IMR-90 (cell line): Measurements from ENCODE around the gene ACOXL. TPM values are rescaled to one million over a fixed set of nuclear protein-coding genes. Genes with fewer than 3 reads are reported as not detected.

ENCODE experiments used
- ATAC-seq: fragments of 200-7000 bp; cut with Tn5 transposase; 2 replicates; pipeline ENCODE4 v1.9.1; 2020; ENCODE audit warnings: low read depth, mild to moderate bottlenecking, moderate library complexity
- BruUV-seq: library from RNA; stranded (reverse); fragments of 400-500 nt; replicated peaks from 2 replicates; lab custom pipeline; 2021; lab: Mats Ljungman, UMichigan
- CTCF ChIA-PET: fragments of 300-600 bp; formaldehyde crosslinking; extraction: SDS; loops from one replicate; lab custom pipeline; 2021; ENCODE audit warnings: antibody characterized with exemption; lab: Yijun Ruan, JAX
- POLR2A ChIA-PET: fragments of 300-600 bp; sonication (Branson Sonifier 250); formaldehyde crosslinking; loops from one replicate; lab custom pipeline; 2022; ENCODE audit warnings: antibody characterized with exemption; ENCODE audit not compliant: unreplicated experiment; lab: Charles Lee
- DNase-seq: peaks from one replicate; pipeline ENCODE4 v3.0.0; 2013
- H2AFZ ChIP-seq: replicated peaks from 2 replicates; pipeline ENCODE3; 2013; ENCODE audit warnings: low read length, mild to moderate bottlenecking; ENCODE audit not compliant: poor library complexity
- H2AK5ac ChIP-seq: 2 replicates; pipeline ENCODE4 v1.6.1; 2013; ENCODE audit warnings: low read depth, low read length, inconsistent platforms
- H2AK9ac ChIP-seq: replicated peaks from 2 replicates; pipeline ENCODE3; 2013; ENCODE audit warnings: mild to moderate bottlenecking, low read depth, low read length, moderate library complexity; ENCODE audit not compliant: poor library complexity
- H2BK120ac ChIP-seq: 2 replicates; pipeline ENCODE4 v1.6.1; 2013; ENCODE audit warnings: low read depth, low read length, inconsistent platforms
- H2BK15ac ChIP-seq: 3 replicates; pipeline ENCODE4 v1.6.1; 2013; ENCODE audit warnings: low read depth, low read length, inconsistent platforms
- H2BK20ac ChIP-seq: 2 replicates; pipeline ENCODE4 v1.6.1; 2013; ENCODE audit warnings: low read depth, mild to moderate bottlenecking, inconsistent platforms, low read length, moderate library complexity
- H2BK5ac ChIP-seq: 2 replicates; pipeline ENCODE4 v1.6.1; 2013; ENCODE audit warnings: mild to moderate bottlenecking, low read depth, low read length, inconsistent platforms; ENCODE audit not compliant: poor library complexity, severe bottlenecking
- H3K14ac ChIP-seq: replicated peaks from 2 replicates; pipeline ENCODE4 v1.6.1; 2013; ENCODE audit warnings: low read depth, low read length, inconsistent platforms
- H3K18ac ChIP-seq: 2 replicates; pipeline ENCODE4 v1.6.1; 2013; ENCODE audit warnings: low read depth, low read length, control low read depth
- H3K23ac ChIP-seq: 2 replicates; pipeline ENCODE4 v1.6.1; 2013; ENCODE audit warnings: low read depth, low read length, inconsistent platforms
- H3K27ac ChIP-seq: 2 replicates; pipeline ENCODE4 v1.5.1; 2013; ENCODE audit warnings: mild to moderate bottlenecking, control low read depth, low read length; ENCODE audit not compliant: insufficient read depth
- H3K27me3 ChIP-seq: 2 replicates; pipeline ENCODE4 v1.6.1; 2013; ENCODE audit warnings: low read length; ENCODE audit not compliant: control insufficient read depth, insufficient read depth
- H3K36me3 ChIP-seq: 2 replicates; pipeline ENCODE4 v1.6.1; 2013; ENCODE audit warnings: low read length, mixed read lengths; ENCODE audit not compliant: control insufficient read depth, insufficient read depth
- H3K4ac ChIP-seq: 2 replicates; pipeline ENCODE4 v1.6.1; 2013; ENCODE audit warnings: low read depth, low read length, inconsistent platforms
- H3K4me1 ChIP-seq: 2 replicates; pipeline ENCODE4 v1.6.1; 2013; ENCODE audit warnings: low read length, mixed read lengths; ENCODE audit not compliant: control insufficient read depth, insufficient read depth
- H3K4me2 ChIP-seq: 2 replicates; pipeline ENCODE4 v1.6.1; 2013; ENCODE audit warnings: low read depth, mild to moderate bottlenecking, control low read depth, low read length, moderate library complexity
- H3K4me3 ChIP-seq: 2 replicates; pipeline ENCODE4 v1.5.1; 2013; ENCODE audit warnings: low read depth, mild to moderate bottlenecking, control low read depth, low read length, moderate library complexity; ENCODE audit not compliant: insufficient read depth
- H3K56ac ChIP-seq: 2 replicates; pipeline ENCODE4 v1.6.1; 2013; ENCODE audit warnings: low read length, inconsistent platforms; ENCODE audit not compliant: insufficient read depth; ENCODE audit errors: extremely low read depth
- H3K79me1 ChIP-seq, 2 experiments: 2 replicates each; pipeline ENCODE4 v1.6.1; 2013; ENCODE audit warnings: low read length in 2 of 2, inconsistent platforms in 1 of 2, low read depth in 1 of 2
- H3K9ac ChIP-seq: 2 replicates; pipeline ENCODE4 v1.6.1; 2013; ENCODE audit warnings: low read depth, low read length, control low read depth
- H3K9me1 ChIP-seq: 2 replicates; pipeline ENCODE4 v1.6.1; 2013; ENCODE audit warnings: low read length, inconsistent platforms; ENCODE audit not compliant: insufficient read depth
- H3K9me3 ChIP-seq: 2 replicates; pipeline ENCODE4 v1.6.1; 2013; ENCODE audit warnings: low read length; ENCODE audit not compliant: control insufficient read depth, insufficient read depth
- H4K20me1 ChIP-seq: 2 replicates; pipeline ENCODE4 v1.6.1; 2013; ENCODE audit warnings: low read length, inconsistent platforms; ENCODE audit not compliant: insufficient read depth
- H4K5ac ChIP-seq: 2 replicates; pipeline ENCODE4 v1.6.1; 2013; ENCODE audit warnings: mild to moderate bottlenecking, low read depth, low read length, control low read depth
- H4K8ac ChIP-seq, 2 experiments: 2 replicates each; pipeline ENCODE4 v1.6.1; 2013; ENCODE audit warnings: low read depth in 2 of 2, low read length in 2 of 2, control low read depth in 1 of 2, inconsistent platforms in 1 of 2
- H4K91ac ChIP-seq: 2 replicates; pipeline ENCODE4 v1.6.1; 2013; ENCODE audit warnings: low read depth, low read length, inconsistent platforms; ENCODE audit not compliant: insufficient read depth
- CTCF ChIP-seq: conservative IDR thresholded peaks from 2 replicates; pipeline ENCODE4 v1.5.1; 2012; ENCODE audit warnings: mild to moderate bottlenecking, low read depth, low read length, improper control_type of control experiment
- MAFK ChIP-seq: IDR thresholded peaks from 2 replicates; pipeline ENCODE4 v1.6.1; 2012; ENCODE audit warnings: low read depth, low read length, improper control_type of control experiment
- MXI1 ChIP-seq: IDR thresholded peaks from 2 replicates; pipeline ENCODE4 v1.6.1; 2012; ENCODE audit warnings: low read depth, mild to moderate bottlenecking, low read length, moderate library complexity, borderline replicate concordance
- RAD21 ChIP-seq: IDR thresholded peaks from 2 replicates; pipeline ENCODE4 v1.6.1; 2012; ENCODE audit warnings: low read length, improper control_type of control experiment
- RCOR1 ChIP-seq: IDR thresholded peaks from 2 replicates; pipeline ENCODE4 v1.6.1; 2012; ENCODE audit warnings: mild to moderate bottlenecking, low read length, improper control_type of control experiment; ENCODE audit not compliant: insufficient replicate concordance
- WGBS, 2 experiments: methylation state at CpG; one replicate each; pipeline versions ENCODE4 v1.1.5 to v1.1.7; 2013; ENCODE audit warnings: missing lambda C conversion rate in 2 of 2; ENCODE audit not compliant: insufficient read length in 1 of 2; ENCODE audit errors: extremely low coverage in 2 of 2; 5-methylcytosine and 5-hydroxymethylcytosine counted together
- dilution Hi-C: fragments of 300-500 bp; cut with HindIII; formaldehyde crosslinking; loops from one replicate; pipeline ENCODE4 v1.14.3; 2018; ENCODE audit warnings: low sequenced_read_pairs; ENCODE audit not compliant: unreplicated experiment
- in situ Hi-C: fragments of 300-500 bp; cut with MboI; formaldehyde crosslinking; loops from 3 replicates; pipeline ENCODE4 v1.14.3; 2019; ENCODE audit warnings: low sequenced_read_pairs, inconsistent platforms, mixed read lengths
- intact Hi-C: fragments of 100-400 bp; cut with micrococcal nuclease; formaldehyde crosslinking; loops from 2 replicates; pipeline ENCODE4 v1.10.0; 2022
- polyA plus RNA-seq, 3 experiments: library from polyadenylated mRNA; depleted of rRNA; stranded (reverse); fragments of >200 nt; gene quantifications; 2 replicates each; pipeline ENCODE4 v1.2.3, GENCODE V29; 2012; ENCODE audit warnings: low replicate concordance in 1 of 3
- total RNA-seq: library from RNA; depleted of rRNA; stranded (reverse); fragments of >200 nt; gene quantifications from 2 replicates; pipeline ENCODE4 v1.2.3, GENCODE V29; 2012
- TF ChIP-seq, protein P1 (sequence below): fragments of 150-350 bp; IDR thresholded peaks from 2 replicates; pipeline ENCODE4 v1.6.1; 2017; ENCODE audit warnings: mild to moderate bottlenecking, antibody characterized with exemption, low read length, low read depth

Gene ACOXL
- total and polyA plus RNA-seq, 2 of the 4 experiments (the other 2 are of a cell fraction): not detected

- Histone ChIP-seq H3K4me2 (no peak overlapping the region), H3K4me3 (no peak overlapping the region)
- in situ Hi-C loops: no loop called here
These were observed 39.4 kb downstream of the ACOXL start for GRCh38 chr2:110771547-110772382.

More at GRCh38 chr2:110771547-110772382, 39.4 kb downstream of the ACOXL start:
- DNase-seq (no peak), ATAC-seq (no peak)
- TF ChIP-seq, protein P1, sequence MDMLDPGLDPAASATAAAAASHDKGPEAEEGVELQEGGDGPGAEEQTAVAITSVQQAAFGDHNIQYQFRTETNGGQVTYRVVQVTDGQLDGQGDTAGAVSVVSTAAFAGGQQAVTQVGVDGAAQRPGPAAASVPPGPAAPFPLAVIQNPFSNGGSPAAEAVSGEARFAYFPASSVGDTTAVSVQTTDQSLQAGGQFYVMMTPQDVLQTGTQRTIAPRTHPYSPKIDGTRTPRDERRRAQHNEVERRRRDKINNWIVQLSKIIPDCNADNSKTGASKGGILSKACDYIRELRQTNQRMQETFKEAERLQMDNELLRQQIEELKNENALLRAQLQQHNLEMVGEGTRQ: no peak
- TF ChIP-seq MXI1 (no peak), MAFK (no peak), CTCF (no peak), RCOR1 (no peak), RAD21 (no peak)
- Histone ChIP-seq H3K23ac (no peak overlapping the region), H2BK15ac (no peak overlapping the region), H2AK5ac (no peak overlapping the region), H4K20me1 (no peaks in the 10 kb centered on the region), H2AFZ (no peak overlapping the region), H3K79me1 (no peaks in the 10 kb centered on the region), H3K36me3 (no peaks in the 10 kb centered on the region), H3K4me1 (0 out of 2 replicates have a peak, but pooled peaks cover 1% of the 10 kb centered on the region), H4K91ac (no peak overlapping the region), H3K56ac (no peak overlapping the region), H3K14ac (no peak overlapping the region), H2BK120ac (no peak overlapping the region), H3K9ac (no peak overlapping the region), H3K9me1 (no peaks in the 10 kb centered on the region), H3K9me3 (no peaks in the 10 kb centered on the region), H4K5ac (no peak overlapping the region), H2BK5ac (no peak overlapping the region), H2BK20ac (no peak overlapping the region), H3K27me3 (peaks cover 38% of the 10 kb centered on the region), H4K8ac (no peak overlapping the region), H3K4ac (no peak overlapping the region), H3K27ac (no peak overlapping the region), H2AK9ac (no peak overlapping the region), H3K18ac (no peak overlapping the region)
- dilution Hi-C loops (no loop called here), intact Hi-C loops (no loop called here)
- BruUV-seq: no TSS peak
- CTCF ChIA-PET: no interaction called here
- POLR2A ChIA-PET: no interaction called here
- WGBS, 2 experiments: no CpG with 5 or more reads among the region's 5 CpGs
